HFF-Myc (cell line): Measurements from ENCODE around the gene MMD.
"Not testable (repeated sequence)": the region's sequence is repeated elsewhere in the genome, so short reads cannot be mapped to it uniquely, and the experiment has no call there.

Experiments used
- DNase-seq: peaks from one replicate; pipeline ENCODE4 v3.0.0-alpha.2; 2011; ENCODE audit warnings: low read depth; ENCODE audit errors: extremely low read depth
- H3K4me3 ChIP-seq: replicated peaks from 2 replicates; pipeline ENCODE4 v1.5.1; 2011; ENCODE audit warnings: low read depth, mild to moderate bottlenecking, control low read depth, low read length
- TF ChIP-seq, protein P1 (sequence below): IDR thresholded peaks from 2 replicates; pipeline ENCODE4 v1.5.1; 2012; ENCODE audit warnings: mild to moderate bottlenecking, low read depth, low read length, control low read depth; ENCODE audit errors: missing control alignments

MMD gene

DNA sequence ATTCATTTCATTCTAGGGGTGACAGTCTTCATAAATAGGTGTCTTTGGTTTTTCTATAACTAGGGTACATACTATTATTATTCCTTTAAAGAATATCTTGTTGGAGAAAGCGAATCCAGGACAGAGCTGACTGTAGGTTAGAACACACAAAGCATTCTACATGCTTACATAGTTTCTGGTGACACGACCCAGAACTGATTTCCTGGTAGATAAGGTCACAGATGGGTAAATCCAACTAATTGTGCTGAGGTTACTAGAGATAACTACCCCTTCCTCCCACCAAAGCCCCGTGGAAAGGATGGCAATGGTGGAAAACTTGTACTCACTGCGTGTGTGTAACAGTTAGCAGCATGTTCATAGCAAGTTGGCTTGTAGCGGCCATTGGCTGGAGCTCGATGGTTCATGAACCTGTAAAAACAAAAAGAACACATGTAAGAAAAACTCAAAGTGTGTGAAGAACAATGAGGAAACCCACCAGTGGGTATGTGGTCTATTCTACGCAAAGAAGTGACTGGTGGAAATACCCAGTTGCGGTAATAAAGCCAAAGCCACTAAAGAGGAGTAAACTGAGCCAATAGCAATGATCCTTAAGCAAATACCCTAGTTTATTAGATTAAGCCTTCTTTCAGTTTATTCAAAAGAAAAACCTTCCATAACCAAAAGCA lies 7.7 kb downstream of the MMD start:
- no peak overlapping the region for H3K4me3 ChIP-seq
- TF ChIP-seq, protein P1, sequence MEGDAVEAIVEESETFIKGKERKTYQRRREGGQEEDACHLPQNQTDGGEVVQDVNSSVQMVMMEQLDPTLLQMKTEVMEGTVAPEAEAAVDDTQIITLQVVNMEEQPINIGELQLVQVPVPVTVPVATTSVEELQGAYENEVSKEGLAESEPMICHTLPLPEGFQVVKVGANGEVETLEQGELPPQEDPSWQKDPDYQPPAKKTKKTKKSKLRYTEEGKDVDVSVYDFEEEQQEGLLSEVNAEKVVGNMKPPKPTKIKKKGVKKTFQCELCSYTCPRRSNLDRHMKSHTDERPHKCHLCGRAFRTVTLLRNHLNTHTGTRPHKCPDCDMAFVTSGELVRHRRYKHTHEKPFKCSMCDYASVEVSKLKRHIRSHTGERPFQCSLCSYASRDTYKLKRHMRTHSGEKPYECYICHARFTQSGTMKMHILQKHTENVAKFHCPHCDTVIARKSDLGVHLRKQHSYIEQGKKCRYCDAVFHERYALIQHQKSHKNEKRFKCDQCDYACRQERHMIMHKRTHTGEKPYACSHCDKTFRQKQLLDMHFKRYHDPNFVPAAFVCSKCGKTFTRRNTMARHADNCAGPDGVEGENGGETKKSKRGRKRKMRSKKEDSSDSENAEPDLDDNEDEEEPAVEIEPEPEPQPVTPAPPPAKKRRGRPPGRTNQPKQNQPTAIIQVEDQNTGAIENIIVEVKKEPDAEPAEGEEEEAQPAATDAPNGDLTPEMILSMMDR: no peak
- DNase-seq: no peak

- no peak overlapping the region for H3K4me3 ChIP-seq
- TF ChIP-seq, protein P1: no peak
- DNase-seq: no peak
These were observed 10.2 kb downstream of the MMD start for GRCh38 chr17:55411463-55411855.

GRCh38 chr17:55410722-55411462 lies 10.7 kb downstream of the MMD start:
- no peak overlapping the region for H3K4me3 ChIP-seq
- TF ChIP-seq, protein P1: no peak
- no peak for DNase-seq

DNA sequence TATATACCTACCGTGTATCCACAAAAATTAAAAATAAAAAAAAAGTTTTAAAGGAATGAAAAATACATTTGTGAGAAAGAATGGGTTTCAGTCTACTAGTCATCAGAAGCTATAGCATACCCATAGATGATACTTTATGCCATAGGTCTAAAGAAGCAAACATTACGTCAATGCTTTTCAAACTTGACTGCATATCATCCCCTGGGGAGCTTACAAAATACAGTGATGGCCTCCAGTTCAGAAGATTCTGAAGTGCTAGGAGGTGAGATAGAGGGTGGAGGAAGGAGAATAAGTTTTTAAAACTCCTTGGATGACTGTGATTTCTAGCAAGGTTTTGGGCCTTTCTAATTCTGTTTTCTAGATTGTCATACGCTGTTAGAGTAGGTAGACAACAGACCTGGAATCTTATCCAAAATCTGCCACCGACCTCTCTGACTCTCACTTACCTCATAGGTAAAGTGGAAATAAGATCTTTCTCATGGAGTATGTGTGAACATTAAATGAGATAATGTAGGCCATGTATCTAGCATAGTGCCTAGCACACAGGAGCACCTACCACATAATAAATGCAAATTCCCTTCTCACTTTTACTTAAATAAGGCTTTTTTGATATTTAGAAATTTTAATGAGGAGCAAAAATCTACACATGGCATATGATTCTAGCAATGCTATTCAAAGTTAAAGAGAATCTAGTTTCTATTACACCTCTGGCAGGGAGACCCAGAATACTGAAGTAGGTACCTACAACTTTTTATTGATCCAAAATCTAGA lies 12.4 kb downstream of the MMD start:
- H3K4me3 ChIP-seq: no peak overlapping the region
- TF ChIP-seq, protein P1: no peak
- DNase-seq: no peak

DNA sequence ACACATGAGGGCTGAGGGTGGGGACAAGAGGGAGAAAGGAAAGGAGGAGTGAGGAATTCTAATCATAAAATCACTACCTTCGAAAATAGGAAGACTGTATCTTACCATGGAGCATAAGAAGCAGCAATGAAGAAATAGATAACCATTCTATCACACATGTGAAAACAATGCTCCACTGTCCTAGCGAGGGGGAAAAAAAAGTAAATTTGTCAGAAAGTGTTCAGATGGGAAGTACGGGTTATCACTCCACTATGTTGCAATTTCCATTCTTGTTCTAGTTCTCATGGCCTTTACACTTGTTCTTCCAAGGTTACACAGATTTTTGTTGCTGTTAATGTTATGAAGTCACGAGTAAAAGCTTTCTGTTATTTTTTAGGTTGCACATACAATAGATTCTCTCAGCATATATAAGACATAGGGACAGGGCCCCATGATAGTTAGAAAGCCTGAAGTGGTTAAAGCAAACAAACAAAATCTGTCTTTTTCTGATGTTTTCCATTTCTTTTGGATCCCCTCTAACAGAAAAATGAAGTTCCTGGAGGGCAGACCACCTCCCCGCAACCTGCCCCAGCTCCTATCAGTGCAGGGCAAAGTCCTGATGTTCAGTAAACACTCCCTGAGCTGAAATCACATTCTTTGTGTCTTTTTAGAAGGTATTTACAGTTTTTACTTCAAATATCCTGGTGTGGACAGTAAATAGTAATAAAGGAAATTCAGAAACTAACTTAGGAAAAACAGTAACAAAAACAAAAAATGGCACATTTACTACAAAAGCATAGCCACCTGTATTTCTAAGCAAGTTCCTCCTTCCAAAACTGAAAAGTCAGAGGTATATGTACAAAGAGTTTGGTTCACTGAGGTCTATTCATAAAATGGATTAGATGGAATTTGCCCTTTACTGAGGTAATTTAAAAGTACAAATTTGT lies 13.7 kb downstream of the MMD start:
- no peak overlapping the region for H3K4me3 ChIP-seq
- no peak for DNase-seq
- TF ChIP-seq, protein P1: no peak

- no peak for DNase-seq
- H3K4me3 ChIP-seq: no peak overlapping the region
- TF ChIP-seq, protein P1: no peak
These were observed 16.0 kb downstream of the MMD start for GRCh38 chr17:55405600-55405999.

- H3K4me3 ChIP-seq, DNase-seq: not testable (repeated sequence)
These were observed 17.4 kb downstream of the MMD start for GRCh38 chr17:55404197-55404596.
